ENCODE data around the gene CNTN1.

Gene CNTN1

DNA sequence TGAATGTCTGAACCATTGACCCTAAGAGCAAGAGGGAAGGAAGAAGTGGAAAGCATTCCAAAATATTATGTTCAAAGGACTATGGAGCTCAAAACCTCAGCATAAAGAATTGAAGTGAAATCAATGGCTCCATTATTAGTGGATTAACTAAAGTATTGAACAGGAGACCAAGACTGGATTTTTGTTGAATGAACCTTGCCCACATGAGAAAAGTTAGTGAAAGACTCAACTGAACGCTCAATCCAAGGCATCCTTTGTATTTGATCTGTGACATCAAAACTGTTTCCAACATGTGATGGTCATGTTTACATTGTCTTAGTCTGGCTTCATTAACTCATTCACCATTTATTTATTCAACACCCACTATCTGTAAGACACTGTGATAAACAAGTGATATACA, 161.0 kb downstream of the CNTN1 start:
- DNase-seq (ENCODE audit: low read depth) = no peak

DNA sequence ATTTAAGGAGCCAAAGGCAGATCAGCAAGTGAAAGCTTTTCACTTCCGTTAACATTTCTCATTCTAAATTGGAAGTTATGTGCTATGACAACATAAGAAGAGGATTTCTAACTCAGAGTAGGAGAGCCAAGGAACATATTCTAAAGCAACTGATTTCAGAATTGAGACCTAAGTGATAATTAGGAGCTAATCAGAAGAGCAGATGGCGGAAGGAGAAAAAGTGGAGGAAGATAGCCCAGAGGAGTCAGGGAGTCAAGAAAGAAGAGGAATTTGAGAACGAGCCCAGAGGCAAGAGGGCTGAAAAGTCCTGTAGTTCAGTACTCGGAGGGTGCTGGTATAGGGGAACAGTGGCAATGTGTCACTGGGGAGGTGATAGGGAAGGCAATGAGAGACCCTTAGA, 162.4 kb downstream of the CNTN1 start:
- DNase-seq (ENCODE audit: low read depth) = no peak

DNA sequence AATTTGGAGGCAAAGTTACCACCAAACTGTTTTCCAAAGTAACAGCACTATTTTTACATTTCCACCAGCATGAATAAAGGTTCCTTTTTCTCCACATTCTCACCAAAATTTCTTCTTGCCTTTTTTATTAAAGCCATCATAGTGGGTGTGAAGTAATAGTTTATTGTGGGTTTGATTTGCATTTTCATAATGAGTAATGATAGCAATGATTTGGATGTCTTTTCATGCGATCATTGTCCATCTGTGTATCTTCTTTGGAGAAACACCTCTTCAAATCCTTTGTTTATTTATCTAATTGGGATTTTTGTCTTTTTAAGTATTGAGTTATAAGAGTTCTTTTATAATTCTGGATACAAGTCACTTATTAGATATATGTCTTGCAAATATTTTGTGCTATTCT, 172.7 kb downstream of the CNTN1 start:
- DNase-seq (ENCODE audit: low read depth) = no peak

DNA sequence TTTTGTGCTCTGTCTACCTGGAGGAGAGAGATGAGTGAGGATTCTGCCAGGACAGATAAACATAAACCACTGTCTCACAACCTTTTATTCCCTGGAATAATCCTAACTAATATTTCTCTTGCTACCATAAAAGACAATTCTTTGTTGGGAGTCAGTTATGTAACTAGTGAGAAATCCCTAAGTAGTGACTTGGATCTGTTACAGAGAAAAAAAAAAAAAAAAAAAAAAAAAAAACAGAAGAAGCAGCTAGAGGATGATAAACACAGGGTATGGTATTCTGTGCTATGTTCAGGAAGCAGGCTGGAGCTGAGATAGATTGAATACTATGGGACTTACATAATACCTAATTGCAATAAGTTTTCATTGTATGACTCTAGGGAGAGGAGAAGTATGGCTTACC, 178.7 kb downstream of the CNTN1 start:
- no peak for DNase-seq (ENCODE audit: low read depth)

DNA sequence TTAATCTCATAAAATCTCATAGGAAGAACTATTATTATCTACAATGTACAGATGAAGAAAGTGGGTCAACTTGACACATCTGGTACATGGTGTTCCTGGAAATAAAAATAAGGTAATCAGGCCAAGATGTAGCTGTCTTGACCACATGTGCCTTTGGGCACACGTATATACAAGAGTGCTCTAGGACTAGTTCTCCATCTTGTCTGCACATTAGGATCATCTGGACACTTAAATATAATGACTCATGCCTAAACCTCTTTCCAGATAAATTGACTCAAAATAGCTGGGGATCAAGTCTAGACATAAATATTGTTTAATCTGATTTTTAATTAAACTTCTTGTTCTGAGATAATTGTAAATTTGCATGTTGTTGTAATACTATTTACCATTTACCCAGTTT, 182.6 kb downstream of the CNTN1 start:
- DNase-seq (ENCODE audit: low read depth) = no peak

DNA sequence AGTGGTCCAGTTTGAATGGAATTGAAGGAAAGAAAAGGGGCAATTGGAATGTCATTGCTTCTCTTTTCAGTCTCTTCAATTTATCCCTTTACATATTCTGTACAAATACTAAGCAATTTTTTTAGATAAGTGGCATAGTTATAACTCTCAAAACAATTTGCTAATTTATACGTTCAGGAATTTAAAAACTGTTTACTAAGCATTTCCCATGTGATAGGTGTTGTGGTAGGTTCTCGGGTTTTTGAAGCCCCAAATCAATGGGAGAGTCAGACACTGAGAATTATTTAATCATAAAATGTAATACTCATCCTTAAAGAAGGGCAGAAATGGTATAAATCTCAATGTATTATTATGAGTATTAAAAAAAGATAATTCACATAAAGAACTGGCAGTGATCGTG, 197.1 kb downstream of the CNTN1 start:
- no peak for DNase-seq (ENCODE audit: low read depth)

DNA sequence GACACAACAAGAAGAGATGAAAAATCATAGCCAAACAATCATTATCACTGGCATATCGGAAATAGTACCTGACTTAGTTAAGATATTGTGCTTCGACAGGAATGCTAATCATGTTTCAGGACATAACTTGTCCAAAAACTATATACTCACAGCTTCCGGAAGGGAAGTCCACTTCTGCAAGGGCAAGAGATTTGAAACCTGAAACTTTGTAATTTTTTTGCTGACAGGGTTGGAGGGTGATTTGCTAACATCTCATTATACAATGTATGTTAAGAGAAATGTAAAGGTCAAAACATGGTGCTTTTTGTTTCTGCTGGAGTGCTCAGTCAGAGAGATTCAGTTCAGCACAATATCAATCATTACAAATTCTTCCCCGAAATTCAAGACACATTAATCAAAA, 200.3 kb downstream of the CNTN1 start:
- no peak for DNase-seq (ENCODE audit: low read depth)

DNA sequence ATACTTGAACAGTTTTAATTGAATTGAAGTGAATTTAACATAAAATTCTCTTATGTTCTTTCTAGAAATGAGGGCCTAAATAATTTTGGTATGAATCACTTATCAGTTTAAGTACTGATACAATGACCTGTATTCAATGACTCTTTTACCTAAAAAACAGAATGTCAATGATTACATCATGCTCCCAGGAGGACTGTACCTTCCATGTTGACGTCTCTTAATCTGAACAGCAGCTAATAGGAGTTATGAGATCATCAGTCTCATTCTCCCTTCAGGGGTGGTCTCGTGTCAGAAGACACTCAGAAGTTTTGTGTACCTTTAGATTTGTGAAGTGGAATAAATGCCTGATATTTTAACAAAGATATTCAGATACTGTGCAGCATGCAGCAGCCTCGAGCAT, 206.3 kb downstream of the CNTN1 start:
- no peak for DNase-seq (ENCODE audit: low read depth)

DNA sequence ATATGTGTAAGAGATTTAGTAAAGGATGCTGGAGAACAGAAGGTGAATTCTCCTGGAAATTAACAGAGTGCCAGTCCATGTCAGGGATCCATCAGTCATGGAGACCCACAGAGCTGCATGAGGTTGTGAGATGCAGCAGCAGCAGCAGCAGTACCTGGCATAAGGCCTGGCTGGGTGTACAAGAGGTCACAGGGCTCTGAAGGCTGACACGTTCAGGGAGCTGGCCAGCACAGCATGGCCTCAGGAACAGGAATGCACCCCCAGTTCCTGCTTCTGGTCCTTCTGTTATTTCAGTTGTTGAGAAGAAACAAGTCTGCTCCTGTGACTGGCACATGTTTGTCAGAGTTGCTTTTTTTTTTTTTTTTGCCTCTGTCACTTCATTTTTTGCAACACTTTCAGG, 210.8 kb downstream of the CNTN1 start:
- no peak for DNase-seq (ENCODE audit: low read depth)

DNA sequence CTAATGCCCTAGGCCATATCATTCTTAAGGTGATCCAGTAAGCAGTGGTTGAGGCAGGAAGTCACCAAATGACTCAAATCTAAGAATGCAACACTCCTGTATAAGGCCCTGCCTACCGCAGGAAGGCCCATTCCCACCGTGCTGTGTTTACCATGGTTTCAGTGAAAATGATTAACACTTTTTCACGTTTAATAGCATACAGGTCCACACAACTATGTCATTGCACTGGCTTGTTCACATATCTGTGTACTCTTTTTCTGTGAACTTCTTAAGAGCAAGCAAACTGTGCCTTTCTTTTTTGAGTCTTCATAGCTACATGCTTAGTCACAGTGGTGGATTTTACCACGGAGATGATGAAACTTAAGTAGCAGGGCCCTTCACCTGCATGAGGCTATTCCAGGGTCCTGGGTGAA, 214.9 kb downstream of the CNTN1 start:
- no peak for DNase-seq (ENCODE audit: low read depth)

DNA sequence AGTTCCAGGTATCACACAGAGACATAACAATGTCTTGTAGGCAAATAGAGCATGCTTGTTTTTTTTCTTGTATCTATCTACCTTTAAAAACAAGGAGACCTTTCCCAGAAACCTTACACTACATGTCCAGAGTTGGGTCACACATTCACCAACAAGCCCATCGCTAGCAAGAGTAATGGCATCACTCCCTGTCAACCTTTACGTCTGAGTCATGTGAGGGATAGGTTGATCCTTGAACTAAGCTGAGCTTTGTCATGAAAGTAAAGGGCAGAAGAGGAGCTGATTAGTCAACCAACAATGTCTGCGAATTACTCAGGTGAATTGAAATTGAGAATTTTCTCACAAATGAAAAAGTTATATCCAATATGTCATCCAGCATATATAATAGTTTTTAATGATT, 219.4 kb downstream of the CNTN1 start:
- no peak for DNase-seq (ENCODE audit: low read depth)

DNA sequence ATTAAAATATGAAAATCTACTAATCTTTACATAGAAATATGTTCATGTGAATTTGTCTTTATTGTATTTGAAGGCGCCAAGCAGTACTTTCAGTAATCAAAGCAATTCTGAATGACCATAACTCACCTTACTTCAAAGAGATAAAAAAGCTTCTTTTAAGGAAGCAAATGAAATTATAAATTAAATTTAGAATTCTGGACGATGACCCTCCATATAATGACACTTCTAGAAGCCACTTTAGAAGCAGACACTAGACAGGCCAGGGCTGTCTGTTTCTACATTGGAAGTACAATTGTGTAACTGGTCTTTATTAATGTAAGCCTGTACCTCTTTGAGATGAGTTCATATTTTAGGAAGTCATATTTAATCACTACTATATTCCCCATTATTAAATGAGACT, 222.9 kb downstream of the CNTN1 start:
- no peak for DNase-seq (ENCODE audit: low read depth)

DNA sequence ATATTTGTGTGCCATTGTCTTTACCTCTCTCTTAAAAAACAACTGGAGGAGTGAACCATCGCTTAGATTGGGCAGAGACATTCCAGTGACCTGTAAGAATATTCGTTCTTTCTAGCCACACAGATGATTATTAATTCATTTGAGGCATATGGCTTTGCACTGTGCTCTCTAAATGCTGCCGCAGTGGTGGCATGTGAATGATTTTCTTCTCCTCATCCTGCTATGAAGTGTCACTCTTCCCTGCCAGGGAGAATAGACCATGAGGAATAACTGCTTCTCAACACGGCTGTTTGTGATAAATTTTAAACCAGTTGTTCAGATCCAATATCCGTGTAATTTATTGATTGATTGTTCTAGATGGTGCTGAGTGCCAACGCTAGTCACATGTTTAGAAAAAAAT, 225.3 kb downstream of the CNTN1 start:
- no peak for DNase-seq (ENCODE audit: low read depth)

DNA sequence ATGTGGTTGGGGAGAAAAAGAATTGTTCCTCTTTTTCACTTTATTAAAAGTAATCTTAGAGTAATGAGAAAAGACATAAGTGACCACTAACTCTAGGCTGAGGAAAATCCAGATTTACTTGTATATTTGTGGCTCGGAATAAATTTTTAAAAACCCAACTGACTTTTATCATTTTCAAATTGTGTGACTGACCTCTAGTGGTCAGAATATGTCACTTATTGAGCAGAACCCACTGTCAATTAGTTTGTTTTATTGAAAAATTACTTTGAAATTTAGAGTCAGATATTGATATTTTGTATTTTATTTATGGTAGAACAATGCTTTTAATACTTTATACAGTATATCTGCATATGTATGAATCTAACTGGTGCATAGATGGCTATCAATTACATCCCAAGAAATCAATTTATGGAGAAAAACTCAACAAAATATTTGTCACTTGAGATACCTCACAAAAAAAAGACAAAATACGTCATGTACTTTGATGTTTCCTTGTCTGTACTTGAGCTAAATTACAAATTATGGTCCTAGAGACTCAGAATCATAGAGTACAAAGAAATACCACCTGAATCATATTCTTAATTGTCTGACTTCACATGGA, 229.4 kb downstream of the CNTN1 start:
- DNase-seq (ENCODE audit: low read depth) = no peak

DNA sequence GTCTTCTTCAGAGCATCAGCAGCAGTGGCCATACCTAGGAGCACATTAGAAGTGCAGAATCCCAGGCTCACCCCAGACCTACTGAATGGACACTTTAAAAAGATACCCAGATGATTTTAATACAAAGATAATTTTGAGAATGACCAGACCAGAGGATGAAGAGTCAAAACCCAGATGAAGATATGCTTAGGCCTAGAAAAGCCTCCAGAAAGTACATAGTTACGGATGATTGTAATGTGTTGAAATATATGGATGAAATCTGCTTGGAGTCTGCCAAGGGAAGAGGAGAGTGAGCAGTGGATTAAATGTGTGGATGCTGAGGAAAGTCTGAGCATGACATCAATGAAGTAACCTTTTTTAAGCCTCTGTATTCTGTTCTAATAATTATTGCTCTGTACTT, 245.7 kb downstream of the CNTN1 start:
- no peak for DNase-seq (ENCODE audit: low read depth)

DNA sequence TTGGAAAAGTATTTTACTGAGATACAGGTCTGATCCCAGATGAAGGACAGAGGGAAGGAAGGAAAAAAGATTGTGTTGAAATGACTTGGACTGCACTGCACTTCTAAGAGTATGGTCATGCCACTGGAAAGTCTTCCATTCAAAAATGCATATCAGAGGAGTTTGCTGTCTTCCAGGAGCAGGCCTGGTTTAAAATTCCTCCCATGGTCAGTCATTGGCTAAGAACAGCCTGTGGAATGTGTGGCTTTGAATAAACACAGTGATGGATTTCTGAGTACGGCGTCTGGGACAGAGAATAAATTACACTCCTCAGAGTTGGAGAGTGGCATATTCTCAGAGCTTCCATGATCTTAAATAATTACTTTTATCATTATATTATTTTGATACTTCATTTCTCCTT, 250.1 kb downstream of the CNTN1 start:
- no peak for DNase-seq (ENCODE audit: low read depth)

DNA sequence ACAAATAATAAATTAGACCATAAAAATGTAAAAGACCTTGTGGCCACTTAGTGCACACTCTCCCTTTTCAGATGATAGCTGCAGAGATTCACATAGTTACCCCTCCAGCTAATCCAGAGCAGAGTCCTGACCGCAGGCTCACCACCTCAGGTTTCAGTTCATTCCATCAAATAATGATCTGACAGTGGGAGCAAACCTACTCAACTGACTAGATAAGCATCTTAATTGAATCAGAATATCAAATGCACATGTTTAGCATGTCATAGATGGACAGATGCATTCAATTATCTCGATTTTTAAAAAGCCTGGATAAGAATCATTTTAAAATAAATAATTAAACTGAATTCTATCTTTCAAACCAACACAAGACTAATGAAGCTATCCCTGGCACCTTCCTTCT, 253.5 kb downstream of the CNTN1 start:
- no peak for DNase-seq (ENCODE audit: low read depth)

DNA sequence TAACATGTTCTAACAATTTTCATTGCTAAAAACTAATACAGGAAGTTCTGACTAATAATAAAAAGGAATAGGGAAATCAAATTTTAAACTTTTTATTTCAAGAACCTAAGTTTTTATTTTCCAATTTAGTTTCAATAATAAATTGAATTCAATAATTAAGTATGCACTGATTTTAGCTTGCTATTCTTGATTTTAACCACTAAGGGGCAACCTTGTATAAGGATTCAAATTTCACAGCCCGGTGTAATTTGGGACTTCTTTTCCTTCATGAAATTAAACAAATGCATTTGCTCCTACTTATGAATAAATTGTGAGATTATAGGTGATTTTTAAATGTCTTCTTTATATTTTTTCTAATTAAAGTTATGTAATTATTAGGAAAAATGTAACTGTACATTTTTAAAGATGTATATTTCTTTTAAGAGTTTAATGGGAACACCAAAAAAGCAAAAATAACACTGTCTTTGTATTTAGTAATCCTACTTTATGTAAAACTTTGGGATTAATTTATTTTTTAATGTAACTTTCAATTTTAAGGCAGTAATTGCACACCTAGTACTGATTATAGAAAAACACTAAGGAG, 254.5 kb downstream of the CNTN1 start:
- no peak for DNase-seq (ENCODE audit: low read depth)

DNA sequence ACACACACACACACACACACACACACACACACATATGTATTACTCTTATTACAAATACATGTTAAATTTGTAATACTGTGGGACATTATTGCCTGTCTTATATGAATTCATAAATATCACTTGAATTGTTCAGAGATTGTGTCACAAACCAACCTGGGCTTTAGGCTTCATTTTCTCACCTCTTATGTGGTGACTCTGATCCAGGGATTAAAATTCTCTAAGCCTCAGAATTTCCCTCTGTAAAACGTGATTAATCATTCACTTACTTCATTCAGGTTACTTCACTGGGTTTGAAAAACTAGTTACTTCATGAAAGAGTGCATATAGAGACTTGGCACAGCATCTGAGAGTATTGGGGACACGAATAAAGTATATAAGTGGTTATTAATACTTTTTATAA, 255.6 kb downstream of the CNTN1 start:
- no peak for DNase-seq (ENCODE audit: low read depth)

DNA sequence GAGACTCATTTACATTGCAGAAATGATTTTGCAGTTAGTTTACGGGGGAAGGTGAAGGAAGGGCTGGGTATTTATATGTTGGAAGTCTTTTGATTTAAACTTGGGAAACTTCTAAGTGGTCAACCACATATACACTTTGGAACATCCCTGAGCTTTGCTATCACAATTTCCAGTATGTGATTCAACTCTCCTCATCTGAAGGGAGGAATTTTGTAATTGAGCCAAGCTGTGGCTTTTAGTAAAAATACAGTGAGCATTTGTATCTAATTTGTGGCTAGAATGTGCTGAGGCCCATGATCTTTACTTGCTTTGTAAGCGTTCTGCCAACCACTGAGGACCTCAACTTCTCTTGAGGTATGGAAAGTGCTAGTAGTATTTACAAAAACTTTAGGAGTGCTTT, 260.8 kb downstream of the CNTN1 start:
- no peak for DNase-seq (ENCODE audit: low read depth)

DNA sequence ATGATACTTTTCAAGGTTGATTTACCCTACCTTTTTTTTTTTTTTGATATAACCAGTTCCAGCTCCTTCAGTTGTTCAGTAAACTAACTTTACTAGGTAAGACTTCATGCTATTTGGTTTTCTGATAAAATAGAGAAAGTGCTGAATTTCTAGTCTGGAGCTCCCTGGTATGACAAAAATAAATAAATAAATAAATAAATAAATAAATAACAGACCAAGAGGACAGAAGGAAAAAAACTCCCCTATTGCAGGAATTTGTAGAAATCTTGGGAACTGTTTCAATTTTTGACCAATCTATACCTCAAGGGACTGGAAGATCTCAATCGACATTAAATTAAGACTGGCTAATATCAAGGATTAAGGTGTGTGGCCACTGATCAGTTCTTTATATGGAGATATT, 265.2 kb downstream of the CNTN1 start:
- DNase-seq (ENCODE audit: low read depth) = no peak

DNA sequence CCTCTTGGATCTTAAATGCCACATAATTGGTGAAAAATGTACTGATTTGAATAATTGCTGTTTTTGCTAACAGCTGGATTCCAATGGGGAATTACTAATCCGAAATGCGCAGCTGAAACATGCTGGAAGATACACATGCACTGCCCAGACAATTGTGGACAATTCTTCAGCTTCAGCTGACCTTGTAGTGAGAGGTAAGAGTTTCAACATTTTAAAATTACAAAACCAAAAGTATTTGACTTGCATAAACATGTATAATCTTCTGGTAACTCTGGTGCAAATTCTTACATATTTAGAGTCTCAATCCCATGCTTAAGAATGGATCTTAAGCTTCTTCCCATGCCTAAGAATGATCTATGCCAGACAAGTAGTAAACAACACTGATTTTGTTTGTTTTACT, 266.8 kb downstream of the CNTN1 start:
- DNase-seq (ENCODE audit: low read depth) = no peak

DNA sequence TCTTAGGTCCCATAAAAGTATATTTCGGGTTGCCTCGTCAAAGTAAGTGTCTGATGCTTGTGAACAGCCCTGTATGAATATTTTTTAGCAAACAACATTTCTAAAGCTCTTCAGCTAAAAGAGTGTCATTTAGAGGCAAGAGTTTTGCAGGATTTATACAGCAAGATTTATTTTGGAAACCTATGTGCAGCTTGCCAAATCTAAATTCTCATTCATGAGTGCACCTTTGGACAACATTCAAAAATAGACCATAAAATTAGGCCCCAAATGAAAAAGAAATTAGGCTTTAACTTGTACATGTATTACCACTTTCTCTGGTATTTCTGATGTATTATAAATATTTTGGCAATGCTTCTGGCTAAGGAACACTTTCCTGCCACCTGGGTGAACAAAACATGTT, 271.5 kb downstream of the CNTN1 start:
- DNase-seq (ENCODE audit: low read depth) = no peak

DNA sequence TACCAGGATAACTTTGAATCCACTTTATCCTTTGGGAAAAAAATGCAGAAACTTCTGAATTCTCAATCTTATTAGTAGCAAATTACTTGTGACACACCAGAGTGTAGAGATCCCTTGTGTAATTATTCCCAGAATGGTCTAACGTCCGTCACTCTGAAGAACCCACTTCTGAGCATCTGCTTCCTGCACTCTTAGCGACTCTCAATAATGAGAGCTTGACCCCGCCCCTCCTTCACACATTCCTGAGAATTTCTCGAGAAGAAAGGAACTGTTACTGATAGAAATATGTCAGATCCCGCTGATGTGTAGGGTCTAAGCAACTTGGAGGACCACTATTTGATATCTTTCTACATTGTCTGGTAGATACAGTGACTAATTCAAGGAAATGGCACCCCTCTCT, 277.6 kb downstream of the CNTN1 start:
- no peak for DNase-seq (ENCODE audit: low read depth)
